ENCODE data around the gene TMPRSS11D.

- TF ChIP-seq CTCF (IDR thresholded peaks at IDR 0.05; ENCODE audit: insufficient read depth, low read length, poor library complexity, severe bottlenecking) (no peak), EZH2phosphoT487 (conservative IDR thresholded peaks at IDR 0.05; ENCODE audit: low read length) (no peak)
Observed at GRCh38 chr4:67779631-67780030, 104.2 kb downstream of the TMPRSS11D start.
